Ectodermal cell (in vitro differentiated cells): ENCODE results near the gene MYCL.
"Not testable (repeated sequence)": the region's sequence is repeated elsewhere in the genome, so short reads cannot be mapped to it uniquely, and the experiment has no call there.

Experiments used
- H3K27ac ChIP-seq: 2 replicates; pipeline ENCODE4 v1.7.0; 2013; ENCODE audit warnings: mild to moderate bottlenecking, low read depth, low read length; ENCODE audit not compliant: insufficient read depth, poor library complexity, severe bottlenecking
- H3K27me3 ChIP-seq: 2 replicates; pipeline ENCODE4 v1.7.0; 2013; ENCODE audit warnings: mild to moderate bottlenecking, low read length; ENCODE audit not compliant: insufficient read depth, control insufficient read depth, poor library complexity, severe bottlenecking
- H3K36me3 ChIP-seq: one replicate; pipeline ENCODE4 v1.7.0; 2013; ENCODE audit warnings: low read length; ENCODE audit not compliant: control insufficient read depth, insufficient read depth
- H3K4me1 ChIP-seq: one replicate; pipeline ENCODE4 v1.7.0; 2013; ENCODE audit warnings: low read length; ENCODE audit not compliant: control insufficient read depth, insufficient read depth
- H3K4me3 ChIP-seq: 2 replicates; pipeline ENCODE4 v1.7.0; 2013; ENCODE audit warnings: low read depth, low read length, control low read depth; ENCODE audit not compliant: insufficient read depth
- H3K9me3 ChIP-seq: 2 replicates; pipeline ENCODE4 v1.7.0; 2013; ENCODE audit warnings: mild to moderate bottlenecking, low read length, moderate library complexity; ENCODE audit not compliant: control insufficient read depth
- WGBS, 2 experiments: methylation state at CpG; one replicate each; pipeline ENCODE4 v1.1.7; 2013; ENCODE audit warnings: missing lambda C conversion rate in 2 of 2; 5-methylcytosine and 5-hydroxymethylcytosine counted together

The MYCL gene

GRCh38 chr1:39890273-39890672 is 11.4 kb downstream of the MYCL start:
- H3K4me3 ChIP-seq, result no peak overlapping the region
- no peaks in the 10 kb centered on the region for H3K9me3 ChIP-seq
- H3K27ac ChIP-seq, result no peak overlapping the region
- no peaks in the 10 kb centered on the region for H3K27me3 ChIP-seq
- peaks cover 56% of the 10 kb centered on the region for H3K4me1 ChIP-seq
- no peaks in the 10 kb centered on the region for H3K36me3 ChIP-seq

DNA sequence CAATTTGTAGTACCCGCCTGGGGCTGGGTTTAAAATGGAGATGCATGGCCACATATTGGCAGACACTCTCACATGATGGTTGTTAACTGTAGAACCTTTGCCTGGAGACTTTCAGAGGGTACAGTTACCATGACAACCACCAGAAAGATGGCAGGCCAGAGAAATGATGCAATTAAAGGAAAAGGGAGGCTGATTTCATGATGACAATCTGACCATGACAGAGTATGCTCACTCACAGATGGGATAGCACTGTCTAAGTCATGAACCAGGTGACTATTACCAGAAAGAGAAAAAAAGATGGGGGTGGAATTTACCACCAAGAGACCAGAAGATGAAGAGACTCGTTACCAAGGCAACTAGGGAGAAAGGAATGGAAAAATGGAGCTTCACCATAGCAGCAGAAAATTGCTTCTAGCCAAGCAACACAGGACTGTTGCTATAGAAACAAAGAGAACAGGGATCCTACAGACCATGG is 14.9 kb downstream of the MYCL start:
- H3K4me3 ChIP-seq, result no peak overlapping the region
- H3K9me3 ChIP-seq, result no peaks in the 10 kb centered on the region
- H3K27ac ChIP-seq, result peak overlapping the region; percentile 47
- H3K4me1 ChIP-seq, result peaks cover 32% of the 10 kb centered on the region
- 65 to 68% methylated on average over 2 of the region's 2 CpGs for whole genome bisulfite sequencing, 2 experiments
- no peaks in the 10 kb centered on the region for H3K27me3 ChIP-seq
- H3K36me3 ChIP-seq, result no peaks in the 10 kb centered on the region

- Histone ChIP-seq H3K27me3 (no peaks in the 10 kb centered on the region), H3K4me3 (no peak overlapping the region), H3K27ac (no peak overlapping the region), H3K36me3 (no peaks in the 10 kb centered on the region), H3K9me3 (no peaks in the 10 kb centered on the region), H3K4me1 (peaks cover 25% of the 10 kb centered on the region)
- 93 to 95% methylated on average over 5 of the region's 5 CpGs for WGBS, 2 experiments
Observed at GRCh38 chr1:39885516-39885915, 16.2 kb downstream of the MYCL start.

- Histone ChIP-seq H3K27ac (no peak overlapping the region), H3K4me3 (peak overlapping the region; percentile 99), H3K4me1 (peaks cover 15% of the 10 kb centered on the region), H3K27me3 (no peaks in the 10 kb centered on the region), H3K9me3 (no peaks in the 10 kb centered on the region), H3K36me3 (no peaks in the 10 kb centered on the region)
- 94 to 99% methylated on average over 2 of the region's 2 CpGs for WGBS, 2 experiments
Observed at GRCh38 chr1:39882152-39882551, 19.6 kb downstream of the MYCL start.

DNA sequence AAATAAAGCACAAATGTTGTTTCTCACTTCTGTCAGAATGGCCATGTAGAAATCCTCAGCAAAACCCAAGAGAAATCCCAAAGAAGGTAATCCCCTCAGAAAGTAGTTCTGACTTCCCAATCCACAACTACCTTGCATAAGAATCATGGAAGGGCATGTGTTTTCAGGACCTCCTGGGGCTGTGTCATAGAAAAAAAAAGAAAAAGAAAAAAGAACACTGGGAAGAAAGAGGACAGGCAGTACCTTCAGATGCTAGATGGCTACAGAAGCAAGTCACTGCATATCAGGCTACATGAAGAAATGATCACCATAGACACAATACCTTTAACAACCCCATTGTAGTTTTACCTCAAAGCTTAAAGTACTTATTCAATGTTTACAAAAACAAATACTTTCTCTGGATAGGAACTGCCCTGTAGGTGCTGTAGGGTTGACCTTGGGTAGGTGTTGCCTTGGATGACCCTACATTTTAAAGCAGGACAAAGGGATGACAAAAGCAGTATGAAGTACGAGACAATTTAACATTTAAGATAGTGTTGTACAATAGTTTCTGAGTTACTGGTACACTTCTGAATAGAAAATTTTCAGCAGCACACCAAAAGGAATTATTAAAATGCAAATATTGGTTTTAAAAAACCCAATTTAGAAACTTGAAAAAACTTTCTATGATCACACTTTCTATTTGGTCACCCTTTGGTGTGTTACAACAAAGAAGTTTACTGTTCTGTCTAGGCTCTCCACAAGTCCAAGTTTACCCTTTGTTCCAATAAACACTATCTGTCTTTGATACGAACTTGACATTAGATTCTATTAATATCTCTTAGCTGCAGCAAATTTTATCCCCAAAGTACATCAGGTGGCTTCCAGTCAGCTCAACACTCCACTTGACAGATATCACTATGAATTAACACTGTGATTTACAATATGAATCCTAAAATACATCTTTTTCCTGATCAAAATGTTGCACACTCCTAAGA is 23.4 kb downstream of the MYCL start:
- Histone ChIP-seq H3K4me3 (no peak overlapping the region), H3K27ac (no peak overlapping the region), H3K36me3 (no peaks in the 10 kb centered on the region), H3K27me3 (no peaks in the 10 kb centered on the region), H3K4me1 (peaks cover 8% of the 10 kb centered on the region), H3K9me3 (no peaks in the 10 kb centered on the region)
- WGBS, 2 experiments, result 56 to 85% methylated on average over 2 of the region's 2 CpGs

DNA sequence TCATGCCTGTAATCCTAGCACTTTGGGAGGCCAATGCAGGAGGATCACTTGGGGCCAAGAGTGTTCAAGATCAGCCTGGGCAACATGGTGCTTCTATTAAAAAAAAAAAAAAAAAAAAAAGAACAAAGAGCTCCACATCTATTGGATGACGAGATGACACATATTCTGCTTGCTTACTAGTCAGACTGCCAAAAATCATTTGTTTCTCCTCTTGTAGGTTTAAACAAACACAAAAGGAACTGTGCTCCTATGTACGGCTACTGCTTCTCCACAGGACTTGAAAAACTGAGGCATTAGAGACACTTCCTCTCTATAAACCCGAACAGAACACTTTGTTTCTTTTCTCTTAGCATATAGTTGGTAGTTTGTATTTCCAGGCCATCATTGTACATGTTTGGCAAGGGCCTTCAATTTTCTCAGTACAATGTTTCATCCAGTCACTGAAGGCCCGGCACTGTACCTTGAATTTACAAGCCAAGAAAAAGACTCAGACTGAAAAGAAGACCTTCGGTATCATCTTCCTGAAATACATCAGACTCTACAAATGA is 24.4 kb downstream of the MYCL start:
- Histone ChIP-seq H3K4me1 (peaks cover 7% of the 10 kb centered on the region), H3K9me3 (no peaks in the 10 kb centered on the region), H3K4me3 (no peak overlapping the region), H3K27ac (no peak overlapping the region), H3K27me3 (no peaks in the 10 kb centered on the region), H3K36me3 (no peaks in the 10 kb centered on the region)
- 84 to 95% methylated on average over 4 to 5 of the region's 5 CpGs for WGBS, 2 experiments

DNA sequence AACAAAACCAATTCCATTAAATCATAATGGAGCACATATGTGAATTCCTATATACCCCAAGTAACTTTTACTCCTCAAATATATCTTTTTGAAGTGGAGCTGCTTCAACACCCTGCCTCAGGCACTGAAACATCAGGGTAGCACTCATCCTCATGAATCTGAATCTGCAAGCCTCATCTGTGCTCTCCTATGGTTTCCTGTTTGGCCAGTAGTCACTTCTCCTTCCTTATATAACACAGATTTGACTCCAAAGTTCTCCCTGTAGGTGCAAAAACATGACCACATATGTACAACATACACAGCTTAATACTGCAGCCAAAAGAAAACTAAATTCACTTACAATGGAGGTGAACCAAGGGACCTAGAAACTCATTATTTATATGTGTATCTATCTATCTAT is 25.6 kb downstream of the MYCL start:
- peaks cover 2% of the 10 kb centered on the region for H3K9me3 ChIP-seq
- H3K27ac ChIP-seq, result no peak overlapping the region
- H3K27me3 ChIP-seq, result no peaks in the 10 kb centered on the region
- H3K4me1 ChIP-seq, result no peaks in the 10 kb centered on the region
- H3K36me3 ChIP-seq, result peaks cover 5% of the 10 kb centered on the region
- H3K4me3 ChIP-seq, result no peak overlapping the region

GRCh38 chr1:39872698-39873097 is 29.0 kb downstream of the MYCL start:
- H3K4me1 ChIP-seq, result no peaks in the 10 kb centered on the region
- H3K36me3 ChIP-seq, result peaks cover 5% of the 10 kb centered on the region

GRCh38 chr1:39871796-39872195 is 29.9 kb downstream of the MYCL start:
- Histone ChIP-seq H3K4me3 (no peak overlapping the region), H3K27me3 (no peaks in the 10 kb centered on the region), H3K9me3 (peaks cover 2% of the 10 kb centered on the region), H3K27ac (no peak overlapping the region), H3K36me3 (peaks cover 5% of the 10 kb centered on the region), H3K4me1 (no peaks in the 10 kb centered on the region)

More at GRCh38 chr1:39872698-39873097, 29.0 kb downstream of the MYCL start:
- H3K4me3 ChIP-seq, result no peak overlapping the region
- H3K27ac ChIP-seq, result no peak overlapping the region
- H3K27me3 ChIP-seq, result no peaks in the 10 kb centered on the region
- H3K9me3 ChIP-seq, result peaks cover 2% of the 10 kb centered on the region
- 92 to 100% methylated on average over 1 of the region's 1 CpG for WGBS, 2 experiments

GRCh38 chr1:39871043-39871442 is 30.7 kb downstream of the MYCL start:
- not testable (repeated sequence) for H3K27me3 ChIP-seq, H3K9me3 ChIP-seq, H3K27ac ChIP-seq, H3K4me1 ChIP-seq, H3K36me3 ChIP-seq, H3K4me3 ChIP-seq
- WGBS, 2 experiments, result 93 to 95% methylated on average over 12 of the region's 12 CpGs
